ENCODE data around the gene PCYT1A. TPM values are rescaled to one million over a fixed set of nuclear protein-coding genes. Genes with fewer than 3 reads are reported as not detected.
"Not testable (repeated sequence)": the region's sequence is repeated elsewhere in the genome, so short reads cannot be mapped to it uniquely, and the experiment has no call there.

The PCYT1A gene
- total and polyA plus RNA-seq, 4 experiments from 2014 or later = 11.0 to 73.7 (median 47.8) TPM

- ChIA-PET POLR2A (ENCODE audit: partially characterized antibody) (no interaction called here), CTCF (ENCODE audit: partially characterized antibody) (interaction anchor here (0.7 kb wide), 1 partner anchor 136 kb away, joined by 4 read pairs; no protein-coding TSS in a partner anchor)
- Mint-ChIP-seq H3K4me1 (peaks cover 10 to 23% (median 11%) of the 10 kb centered on the region in 4 donors), H3K9me3 (no peaks in the 10 kb centered on the region), H3K27me3 (no peaks in the 10 kb centered on the region), H3K36me3 (peaks cover 0 to 2% of the 10 kb centered on the region in 2 donors), H3K4me3 (peak overlapping the region in 4 of 8 donors; percentile 43 to 70 (median 66)), H3K27ac (peak overlapping the region in 1 of 7 donors; percentile 82)
- Histone ChIP-seq H3K4me3 (ENCODE audit: low read length in 2 of 2) (no peak overlapping the region), H3K27ac (ENCODE audit: low read depth, low read length) (no peak overlapping the region), H3K36me3 (ENCODE audit: insufficient read depth, low read length) (no peaks in the 10 kb centered on the region), H3K4me1 (ENCODE audit: insufficient read depth, low read length) (peaks cover 11% of the 10 kb centered on the region), H3K9me3 (ENCODE audit: control insufficient read depth in 1 of 2, low read length in 2 of 2) (no peaks in the 10 kb centered on the region), H3K27me3 (ENCODE audit: insufficient read depth, low read length) (no peaks in the 10 kb centered on the region)
- intact Hi-C loops (cut with micrococcal nuclease) = no loop called here
- no peak for DNase-seq
Measured at GRCh38 chr3:196208942-196209695, 78.4 kb downstream of the PCYT1A start.

- peak overlapping the region in 6 of 7 donors; percentile 46 to 89 (median 83) for H3K27ac Mint-ChIP-seq
- intact Hi-C loops (cut with micrococcal nuclease) = no loop called here
- H3K9me3 ChIP-seq (ENCODE audit: control insufficient read depth in 1 of 2, low read length in 2 of 2) = no peaks in the 10 kb centered on the region
- H3K36me3 ChIP-seq (ENCODE audit: insufficient read depth, low read length) = no peaks in the 10 kb centered on the region
- H3K27me3 Mint-ChIP-seq = no peaks in the 10 kb centered on the region
- peak overlapping the region in 1 of 2 donors; percentile 51 for H3K4me3 ChIP-seq (ENCODE audit: low read length in 2 of 2)
- H3K36me3 Mint-ChIP-seq = peaks cover 0 to 2% of the 10 kb centered on the region in 2 donors
- peak; percentile 51 to 84 (median 57) for DNase-seq
- H3K27ac ChIP-seq (ENCODE audit: low read depth, low read length) = no peak overlapping the region
- ChIA-PET POLR2A (ENCODE audit: partially characterized antibody) (interaction anchor here (1.4 kb wide), 1 partner anchor 26 kb away, joined by 3 read pairs; no protein-coding TSS in a partner anchor), CTCF (ENCODE audit: partially characterized antibody) (interaction anchor here (1.8 to 3.2 kb wide), 3 partner anchors 12 to 135 kb away, joined by 4 to 14 read pairs (median 14); no protein-coding TSS in a partner anchor)
- peaks cover 11 to 23% (median 12%) of the 10 kb centered on the region in 4 donors for H3K4me1 Mint-ChIP-seq
- H3K27me3 ChIP-seq (ENCODE audit: insufficient read depth, low read length) = no peaks in the 10 kb centered on the region
- no peaks in the 10 kb centered on the region for H3K9me3 Mint-ChIP-seq
- peaks cover 11% of the 10 kb centered on the region for H3K4me1 ChIP-seq (ENCODE audit: insufficient read depth, low read length)
- H3K4me3 Mint-ChIP-seq = peak overlapping the region; percentile 75 to 91 (median 87)
Measured at GRCh38 chr3:196207833-196208607, 79.5 kb downstream of the PCYT1A start.

- Histone ChIP-seq H3K27me3 (ENCODE audit: insufficient read depth, low read length) (no peaks in the 10 kb centered on the region), H3K4me3 (ENCODE audit: low read length in 2 of 2) (no peak overlapping the region), H3K36me3 (ENCODE audit: insufficient read depth, low read length) (no peaks in the 10 kb centered on the region), H3K27ac (ENCODE audit: low read depth, low read length) (no peak overlapping the region), H3K9me3 (ENCODE audit: control insufficient read depth in 1 of 2, low read length in 2 of 2) (no peaks in the 10 kb centered on the region), H3K4me1 (ENCODE audit: insufficient read depth, low read length) (peaks cover 11% of the 10 kb centered on the region)
- DNase-seq = peak in 2 of 5 donors; percentile 20
- no peaks in the 10 kb centered on the region for H3K9me3 Mint-ChIP-seq
- peaks cover 11 to 23% (median 12%) of the 10 kb centered on the region in 4 donors for H3K4me1 Mint-ChIP-seq
- H3K4me3 Mint-ChIP-seq = peak overlapping the region; percentile 75 to 91 (median 87)
- ChIA-PET CTCF (ENCODE audit: partially characterized antibody) (interaction anchor here (0.7 to 3.2 kb wide), 4 partner anchors 11 to 295 kb away, joined by 3 to 14 read pairs (median 9); no protein-coding TSS in a partner anchor), POLR2A (ENCODE audit: partially characterized antibody) (interaction anchor here (0.5 to 1.4 kb wide), 4 partner anchors 15 to 129 kb away, joined by 3 read pairs; no protein-coding TSS in a partner anchor)
- no peaks in the 10 kb centered on the region for H3K27me3 Mint-ChIP-seq
- intact Hi-C loops (cut with micrococcal nuclease) = no loop called here
- H3K36me3 Mint-ChIP-seq = peaks cover 0 to 2% of the 10 kb centered on the region in 2 donors
- peak overlapping the region in 2 of 7 donors; percentile 82 to 84 for H3K27ac Mint-ChIP-seq
Measured at GRCh38 chr3:196207159-196207832, 80.2 kb downstream of the PCYT1A start.

- POLR2A ChIA-PET (ENCODE audit: partially characterized antibody) = interaction anchor here (0.9 to 1.9 kb wide), 2 partner anchors 26 to 130 kb away, joined by 3 to 5 read pairs; no protein-coding TSS in a partner anchor
- DNase-seq = peak in 1 of 5 donors; percentile 30
- H3K4me1 Mint-ChIP-seq = peaks cover 11 to 23% (median 12%) of the 10 kb centered on the region in 4 donors
- H3K27me3 ChIP-seq (ENCODE audit: insufficient read depth, low read length); intact Hi-C loops (cut with micrococcal nuclease); H3K4me3 ChIP-seq (ENCODE audit: low read length in 2 of 2); H3K27ac ChIP-seq (ENCODE audit: low read depth, low read length); H3K36me3 ChIP-seq (ENCODE audit: insufficient read depth, low read length); H3K9me3 ChIP-seq (ENCODE audit: control insufficient read depth in 1 of 2, low read length in 2 of 2); H3K9me3 Mint-ChIP-seq; H3K27me3 Mint-ChIP-seq; H3K36me3 Mint-ChIP-seq: not testable (repeated sequence)
- H3K27ac Mint-ChIP-seq = peak overlapping the region in 4 of 7 donors; percentile 7 to 60 (median 24)
- peaks cover 11% of the 10 kb centered on the region for H3K4me1 ChIP-seq (ENCODE audit: insufficient read depth, low read length)
- CTCF ChIA-PET (ENCODE audit: partially characterized antibody) = interaction anchor here (3.2 kb wide), 2 partner anchors 9 to 132 kb away, joined by 14 read pairs; no protein-coding TSS in a partner anchor
- peak overlapping the region in 2 of 8 donors; percentile 11 to 30 for H3K4me3 Mint-ChIP-seq
Measured at GRCh38 chr3:196205442-196206205, 81.9 kb downstream of the PCYT1A start.

GRCh38 chr3:196203846-196204245, 83.7 kb downstream of the PCYT1A start:
- ChIA-PET POLR2A (ENCODE audit: partially characterized antibody) (interaction anchor here (0.6 kb wide), 2 partner anchors 126 to 1425 kb away, joined by 3 read pairs; no protein-coding TSS in a partner anchor), CTCF (ENCODE audit: partially characterized antibody) (interaction anchor here (15.5 kb wide), 1 partner anchor 130 kb away, joined by 569 read pairs; no protein-coding TSS in a partner anchor)
- peaks cover 0 to 2% of the 10 kb centered on the region in 2 donors for H3K36me3 Mint-ChIP-seq
- peaks cover 11% of the 10 kb centered on the region for H3K4me1 ChIP-seq (ENCODE audit: insufficient read depth, low read length)
- peaks cover 11 to 23% (median 13%) of the 10 kb centered on the region in 4 donors for H3K4me1 Mint-ChIP-seq
- no peaks in the 10 kb centered on the region for H3K27me3 Mint-ChIP-seq
- H3K27ac Mint-ChIP-seq = peak overlapping the region in 1 of 7 donors; percentile 85
- intact Hi-C loops (cut with micrococcal nuclease) = no loop called here
- H3K27ac ChIP-seq (ENCODE audit: low read depth, low read length) = no peak overlapping the region
- no peaks in the 10 kb centered on the region for H3K27me3 ChIP-seq (ENCODE audit: insufficient read depth, low read length)
- H3K4me3 ChIP-seq (ENCODE audit: low read length in 2 of 2) = no peak overlapping the region
- DNase-seq = peak in 1 of 5 donors; percentile 29
- no peak overlapping the region for H3K4me3 Mint-ChIP-seq
- H3K9me3 Mint-ChIP-seq = no peaks in the 10 kb centered on the region
- no peaks in the 10 kb centered on the region for H3K9me3 ChIP-seq (ENCODE audit: control insufficient read depth in 1 of 2, low read length in 2 of 2)
- H3K36me3 ChIP-seq (ENCODE audit: insufficient read depth, low read length) = no peaks in the 10 kb centered on the region

GRCh38 chr3:196202516-196202970, 85.0 kb downstream of the PCYT1A start:
- H3K27ac Mint-ChIP-seq = peak overlapping the region in 1 of 7 donors; percentile 22
- POLR2A ChIA-PET (ENCODE audit: partially characterized antibody) = no interaction called here
- peak overlapping the region in 1 of 8 donors; percentile 17 for H3K4me3 Mint-ChIP-seq

More at GRCh38 chr3:196202516-196202970, 85.0 kb downstream of the PCYT1A start:
- Mint-ChIP-seq H3K4me1 (peaks cover 7 to 13% (median 9%) of the 10 kb centered on the region in 4 donors), H3K9me3 (no peaks in the 10 kb centered on the region), H3K27me3 (no peaks in the 10 kb centered on the region), H3K36me3 (no peaks in the 10 kb centered on the region)
- intact Hi-C loops (cut with micrococcal nuclease) = no loop called here
- no peaks in the 10 kb centered on the region for H3K27me3 ChIP-seq (ENCODE audit: insufficient read depth, low read length)
- DNase-seq = no peak
- no peak overlapping the region for H3K27ac ChIP-seq (ENCODE audit: low read depth, low read length)
- peaks cover 6% of the 10 kb centered on the region for H3K4me1 ChIP-seq (ENCODE audit: insufficient read depth, low read length)
- CTCF ChIA-PET (ENCODE audit: partially characterized antibody) = interaction anchor here (15.5 kb wide), 1 partner anchor 128 kb away, joined by 569 read pairs; no protein-coding TSS in a partner anchor
- H3K9me3 ChIP-seq (ENCODE audit: control insufficient read depth in 1 of 2, low read length in 2 of 2) = no peaks in the 10 kb centered on the region
- no peaks in the 10 kb centered on the region for H3K36me3 ChIP-seq (ENCODE audit: insufficient read depth, low read length)
- no peak overlapping the region for H3K4me3 ChIP-seq (ENCODE audit: low read length in 2 of 2)
